Ovary (tissue), 9 donors: ENCODE measurements around the gene KRT28. TPM values are rescaled to one million over a fixed set of nuclear protein-coding genes. Genes with fewer than 3 reads are reported as not detected.

Source experiments
- DNase-seq, 5 donors: peaks; one replicate each; pipeline ENCODE4 v3.0.0-alpha.2; 2019 to 2020
- H3K27ac ChIP-seq, 2 donors: fragments of 200-600 bp; one replicate each; pipeline versions ENCODE4 v1.5.1 to v1.8.0; 2019 to 2022
- H3K27me3 ChIP-seq: fragments of 200-600 bp; one replicate; pipeline ENCODE4 v1.8.0; 2022
- H3K36me3 ChIP-seq: fragments of 200-600 bp; sonication (generic); one replicate; pipeline ENCODE4 v1.5.1; 2019
- H3K4me1 ChIP-seq: one replicate; pipeline ENCODE4 v1.8.1; 2013; ENCODE audit warnings: mild to moderate bottlenecking, moderate library complexity; ENCODE audit not compliant: insufficient read depth
- H3K4me3 ChIP-seq: fragments of 200-600 bp; sonication (generic); one replicate; pipeline ENCODE4 v1.5.1; 2017
- H3K9me3 ChIP-seq, 2 donors: fragments of 200-600 bp in 1 of 2; sonication (generic) in 1 of 2; one replicate each; pipeline versions ENCODE4 v1.5.1 to v1.8.1; 2013 to 2019; ENCODE audit warnings: mild to moderate bottlenecking in 1 of 2, moderate library complexity in 1 of 2
- CTCF ChIP-seq, 3 donors: fragments of 450-650 bp in 2 of 3; fragments of 200-600 bp in 1 of 3; IDR thresholded peaks; one replicate each; pipeline versions ENCODE4 v1.5.1 to v1.8.0; 2016 to 2022; ENCODE audit warnings: antibody characterized with exemption in 3 of 3, mild to moderate bottlenecking in 1 of 3
- EP300 ChIP-seq: sonication (generic); formaldehyde crosslinking; IDR thresholded peaks from one replicate; pipeline ENCODE4 v1.6.1; 2017; ENCODE audit warnings: antibody characterized with exemption
- POLR2A ChIP-seq: fragments of 450-650 bp; IDR thresholded peaks from one replicate; pipeline ENCODE4 v1.6.1; 2017; ENCODE audit warnings: antibody characterized with exemption, mild to moderate bottlenecking, moderate library complexity
- WGBS, 3 donors: extraction: QIAGEN DNeasy Blood & Tissue Kit in 1 of 3; methylation state at CpG; one replicate each; pipeline versions ENCODE4 v1.1.5 to v1.1.7; 2013 to 2017; 5-methylcytosine and 5-hydroxymethylcytosine counted together
- intact Hi-C, 4 donors: fragments of 100-400 bp; cut with DNase I; formaldehyde crosslinking; loops; one replicate each; pipeline versions ENCODE4 v1.11.0 to v1.15.1; 2022 to 2023
- polyA plus RNA-seq, 2 donors: library from polyadenylated mRNA; stranded (reverse); fragments of 200-250 nt in 1 of 2; fragments of 350-450 nt in 1 of 2; fragmentation: Illumina TruSeq in 1 of 2; extraction: RNeasy Lipid Tissue Mini Kit (QIAGEN cat#74804) in 1 of 2; gene quantifications; one replicate each; pipeline ENCODE4 v1.2.3, GENCODE V29; 2013 to 2014
- total RNA-seq, 7 donors: library from RNA; depleted of rRNA in 2 of 7; stranded (reverse); fragments of >200 nt in 2 of 7; fragmentation: NEBNext Ultra II Directional in 3 of 7; extraction: Animal tissue kit (Norgen Biotek cat#: 25700) in 3 of 7; gene quantifications; one replicate each; pipeline versions ENCODE4 v1.1.0 to v1.2.4, GENCODE V29; 2016 to 2023
- donor health status: DM: no; HTN: no; CAD: no; lungs with moderate emphysema.
- donor health status: DM: no; HTN: no; CAD: no.
- donor health status: Bipolar disorder and iron deficiency.
- donor health status: DM: yes; HTN: yes; CAD: no.
- donor health status: DM: no; HTN: no; CAD: no.
- donor health status: DM: yes; HTN: yes; CAD: no.

KRT28 gene
- total and polyA plus RNA-seq, 9 donors = not detected

GRCh38 chr17:40810494-40810893, 10.7 kb upstream of the KRT28 start:
- H3K27me3 ChIP-seq = no peaks in the 10 kb centered on the region
- DNase-seq = no peak
- H3K36me3 ChIP-seq = no peaks in the 10 kb centered on the region
- H3K4me3 ChIP-seq = no peak overlapping the region
- H3K27ac ChIP-seq = no peak overlapping the region
- intact Hi-C loops = no loop called here
- H3K4me1 ChIP-seq = no peaks in the 10 kb centered on the region
- TF ChIP-seq EP300 = no peak
- H3K9me3 ChIP-seq = no peaks in the 10 kb centered on the region
- 49 to 61% (median 52%) methylated on average over 6 of the region's 6 CpGs for WGBS, 3 donors

GRCh38 chr17:40809721-40810421, 10.1 kb upstream of the KRT28 start:
- Histone ChIP-seq H3K9me3 (no peaks in the 10 kb centered on the region), H3K4me1 (no peaks in the 10 kb centered on the region), H3K4me3 (no peak overlapping the region), H3K36me3 (no peaks in the 10 kb centered on the region), H3K27ac (no peak overlapping the region), H3K27me3 (no peaks in the 10 kb centered on the region)
- intact Hi-C loops = loop anchor here in 3 of 4 donors (10.0 kb wide), 1 partner anchor 855 kb away; no protein-coding TSS in a partner anchor
- no peak for TF ChIP-seq POLR2A
- 23 to 37% (median 24%) methylated on average over 2 of the region's 2 CpGs for WGBS, 3 donors
- no peak for DNase-seq

GRCh38 chr17:40806131-40806530, 6.4 kb upstream of the KRT28 start:
- WGBS, 3 donors = 57 to 68% (median 61%) methylated on average over 3 of the region's 3 CpGs
- Histone ChIP-seq H3K4me3 (no peak overlapping the region), H3K9me3 (no peaks in the 10 kb centered on the region), H3K4me1 (no peaks in the 10 kb centered on the region), H3K27ac (no peak overlapping the region), H3K27me3 (no peaks in the 10 kb centered on the region), H3K36me3 (no peaks in the 10 kb centered on the region)
- intact Hi-C loops = loop anchor here in 3 of 4 donors (10.0 kb wide), 1 partner anchor 859 kb away; no protein-coding TSS in a partner anchor
- TF ChIP-seq POLR2A (no peak), CTCF (IDR thresholded peaks at IDR 0.05) (no peak), EP300 (no peak)
- DNase-seq = no peak

GRCh38 chr17:40803617-40804082, 3.9 kb upstream of the KRT28 start:
- no peaks in the 10 kb centered on the region for H3K36me3 ChIP-seq
- WGBS, 3 donors = 10 to 15% (median 11%) methylated on average over 13 of the region's 13 CpGs
- intact Hi-C loops = loop anchor here (5.0 to 10.0 kb wide), 2 partner anchors 861 to 864 kb away; no protein-coding TSS in a partner anchor
- peak; percentile 40 to 80 (median 72) for DNase-seq
- H3K27ac ChIP-seq = no peak overlapping the region
- H3K4me1 ChIP-seq = no peaks in the 10 kb centered on the region
- TF ChIP-seq POLR2A = no peak
- TF ChIP-seq CTCF (IDR thresholded peaks at IDR 0.05) = peak in 2 of 3 donors; percentile 61 to 66
- TF ChIP-seq EP300 = no peak
- no peak overlapping the region for H3K4me3 ChIP-seq
- H3K9me3 ChIP-seq = no peaks in the 10 kb centered on the region
- no peaks in the 10 kb centered on the region for H3K27me3 ChIP-seq

- Histone ChIP-seq H3K36me3 (no peaks in the 10 kb centered on the region), H3K9me3 (no peaks in the 10 kb centered on the region), H3K27ac (no peak overlapping the region), H3K4me1 (no peaks in the 10 kb centered on the region), H3K4me3 (no peak overlapping the region), H3K27me3 (no peaks in the 10 kb centered on the region)
- 66 to 75% (median 67%) methylated on average over 2 of the region's 2 CpGs for WGBS, 3 donors
- TF ChIP-seq POLR2A (no peak), EP300 (no peak), CTCF (IDR thresholded peaks at IDR 0.05) (no peak)
- intact Hi-C loops = loop anchor here (5.0 to 10.0 kb wide), 2 partner anchors 864 to 866 kb away; no protein-coding TSS in a partner anchor
- DNase-seq = no peak
Observed at GRCh38 chr17:40801157-40801556, 1.4 kb upstream of the KRT28 start.
